H1 (cell line): ENCODE results near the gene SEL1L. TPM values are rescaled to one million over a fixed set of nuclear protein-coding genes. Genes with fewer than 3 reads are reported as not detected.

Source experiments
- CTCF ChIA-PET: fragments of 300-600 bp; sonication (Branson Sonifier 250); formaldehyde crosslinking; loops from one replicate; lab custom pipeline; 2021; ENCODE audit not compliant: partially characterized antibody; lab: Charles Lee
- POLR2A ChIA-PET: fragments of 300-600 bp; sonication (Branson Sonifier 250); formaldehyde crosslinking; loops from one replicate; lab custom pipeline; 2021; ENCODE audit warnings: inconsistent platforms; ENCODE audit not compliant: partially characterized antibody; lab: Charles Lee
- DNase-seq, 2 experiments: peaks; one replicate each; pipeline versions ENCODE4 v3.0.0 to v3.0.0-alpha.2; 2010 to 2022; ENCODE audit warnings: low spot score in 2 of 2, low read depth in 1 of 2, mixed read lengths in 1 of 2
- FAIRE-seq: peaks from 2 replicates; lab custom pipeline; 2011; peaks lifted over from hg19 to GRCh38; lab: Jason Lieb, UNC
- H2AFZ ChIP-seq: 2 replicates; pipeline ENCODE4 v1.8.1; 2012; ENCODE audit warnings: low read length, inconsistent platforms
- H2AK5ac ChIP-seq: 2 replicates; pipeline ENCODE4 v1.6.1; 2013; ENCODE audit warnings: low read depth, low read length
- H2BK120ac ChIP-seq: replicated peaks from 2 replicates; pipeline ENCODE3; 2013; ENCODE audit warnings: low read depth, low read length, inconsistent platforms
- H2BK12ac ChIP-seq: 2 replicates; pipeline ENCODE4 v1.6.1; 2013; ENCODE audit warnings: low read depth, low read length
- H2BK15ac ChIP-seq: 2 replicates; pipeline ENCODE4 v1.6.1; 2013; ENCODE audit warnings: low read length
- H2BK20ac ChIP-seq: 2 replicates; pipeline ENCODE4 v1.6.1; 2013; ENCODE audit warnings: low read length
- H2BK5ac ChIP-seq: 2 replicates; pipeline ENCODE4 v1.6.1; 2013; ENCODE audit warnings: low read depth, low read length
- H3K14ac ChIP-seq: 2 replicates; pipeline ENCODE4 v1.6.1; 2013; ENCODE audit warnings: inconsistent platforms; ENCODE audit not compliant: insufficient read length
- H3K18ac ChIP-seq: 2 replicates; pipeline ENCODE4 v1.6.1; 2013; ENCODE audit warnings: low read length; ENCODE audit errors: extremely low read depth
- H3K23ac ChIP-seq: 2 replicates; pipeline ENCODE4 v1.6.1; 2013; ENCODE audit warnings: inconsistent platforms; ENCODE audit not compliant: insufficient read length
- H3K23me2 ChIP-seq: 2 replicates; pipeline ENCODE4 v1.6.1; 2013; ENCODE audit warnings: low read depth, low read length
- H3K27ac ChIP-seq: 2 replicates; pipeline ENCODE4 v1.6.1; 2011; ENCODE audit warnings: low read depth, low read length, inconsistent platforms
- H3K27me3 ChIP-seq, 4 experiments: replicated peaks in 1 of 4; 1 replicate in 1 of 4; 2 replicates in 3 of 4; pipeline versions ENCODE4 v1.6.1 to v1.8.1; 2011 to 2013; ENCODE audit warnings: low read length in 3 of 4, mild to moderate bottlenecking in 3 of 4, inconsistent platforms in 2 of 4, mixed read lengths in 2 of 4, moderate library complexity in 1 of 4; ENCODE audit not compliant: control insufficient read depth in 3 of 4, insufficient read depth in 3 of 4; ENCODE audit errors: extremely low read depth in 1 of 4
- H3K36me3 ChIP-seq, 4 experiments: 2 replicates each; pipeline versions ENCODE4 v1.6.1 to v1.8.1; 2011 to 2013; ENCODE audit warnings: mild to moderate bottlenecking in 4 of 4, low read length in 3 of 4, moderate library complexity in 2 of 4, control low read depth in 1 of 4, inconsistent platforms in 1 of 4; ENCODE audit not compliant: insufficient read depth in 4 of 4, control insufficient read depth in 2 of 4
- H3K4ac ChIP-seq: replicated peaks from 2 replicates; pipeline ENCODE3; 2013; ENCODE audit warnings: low read length, low read depth, mixed read lengths, inconsistent platforms; ENCODE audit not compliant: insufficient read length
- H3K4me1 ChIP-seq, 4 experiments: replicated peaks in 1 of 4; 1 replicate in 1 of 4; 2 replicates in 3 of 4; pipeline versions ENCODE4 v1.6.1 to v1.8.1; 2011 to 2013; ENCODE audit warnings: low read length in 3 of 4, inconsistent platforms in 2 of 4, mixed read lengths in 1 of 4; ENCODE audit not compliant: insufficient read depth in 4 of 4, control insufficient read depth in 3 of 4
- H3K4me2 ChIP-seq, 2 experiments: 2 replicates each; pipeline versions ENCODE4 v1.6.1 to v1.8.1; 2011 to 2013; ENCODE audit warnings: low read depth in 2 of 2, low read length in 2 of 2, control low read depth in 1 of 2, inconsistent platforms in 1 of 2, mild to moderate bottlenecking in 1 of 2; ENCODE audit not compliant: insufficient read depth in 1 of 2
- H3K4me3 ChIP-seq, 4 experiments: fragments of 200-600, 300-600 bp in 1 of 4; sonication (generic), shearing (Covaris generic), sonication (Bioruptor Twin) in 1 of 4; 2 replicates each; pipeline versions ENCODE4 v1.5.1 to v1.8.1; 2011 to 2016; ENCODE audit warnings: low read length in 4 of 4, low read depth in 3 of 4, control low read depth in 2 of 4, inconsistent platforms in 2 of 4, mild to moderate bottlenecking in 2 of 4, mixed read lengths in 1 of 4, moderate library complexity in 1 of 4; ENCODE audit not compliant: insufficient read depth in 2 of 4; ENCODE audit errors: extremely low read depth in 1 of 4
- H3K56ac ChIP-seq: replicated peaks from 2 replicates; pipeline ENCODE3; 2013; ENCODE audit warnings: low read depth, mild to moderate bottlenecking, mixed read lengths, low read length, inconsistent platforms; ENCODE audit not compliant: insufficient read length
- H3K79me1 ChIP-seq: 2 replicates; pipeline ENCODE4 v1.6.1; 2013; ENCODE audit warnings: low read depth, low read length, control low read depth
- H3K79me2 ChIP-seq, 2 experiments: 2 replicates each; pipeline versions ENCODE4 v1.6.1 to v1.8.1; 2012 to 2013; ENCODE audit warnings: low read length in 2 of 2, mild to moderate bottlenecking in 2 of 2, inconsistent platforms in 1 of 2; ENCODE audit not compliant: insufficient read depth in 2 of 2, control insufficient read depth in 1 of 2
- H3K9ac ChIP-seq, 4 experiments: replicated peaks in 1 of 4; 1 replicate in 1 of 4; 2 replicates in 3 of 4; pipeline versions ENCODE4 v1.6.1 to v1.8.1; 2011 to 2013; ENCODE audit warnings: low read depth in 3 of 4, low read length in 3 of 4, control low read depth in 2 of 4, mild to moderate bottlenecking in 2 of 4, moderate library complexity in 2 of 4, inconsistent platforms in 1 of 4; ENCODE audit errors: extremely low read depth in 1 of 4
- H3K9me3 ChIP-seq, 2 experiments: 2 replicates each; pipeline versions ENCODE4 v1.6.1 to v1.8.1; 2012 to 2013; ENCODE audit warnings: mild to moderate bottlenecking in 2 of 2, moderate library complexity in 2 of 2, control low read depth in 1 of 2, inconsistent platforms in 1 of 2, low read depth in 1 of 2, low read length in 1 of 2, mixed read lengths in 1 of 2; ENCODE audit not compliant: insufficient read depth in 2 of 2
- H4K20me1 ChIP-seq, 2 experiments: replicated peaks in 1 of 2; 2 replicates each; pipeline versions ENCODE3 to v1.8.1; 2011 to 2013; ENCODE audit warnings: inconsistent platforms in 2 of 2, low read length in 2 of 2, mild to moderate bottlenecking in 1 of 2; ENCODE audit not compliant: insufficient read depth in 2 of 2, control insufficient read depth in 1 of 2
- H4K5ac ChIP-seq: 2 replicates; pipeline ENCODE4 v1.6.1; 2013; ENCODE audit warnings: low read length, low read depth, mixed read lengths, inconsistent platforms; ENCODE audit not compliant: insufficient read length
- H4K8ac ChIP-seq: 2 replicates; pipeline ENCODE4 v1.8.0; 2013; ENCODE audit warnings: mild to moderate bottlenecking, moderate library complexity, low read length, inconsistent platforms; ENCODE audit not compliant: insufficient read depth; ENCODE audit errors: extremely low read depth
- H4K91ac ChIP-seq: replicated peaks from 2 replicates; pipeline ENCODE3; 2013; ENCODE audit warnings: low read length, mixed read lengths, inconsistent platforms; ENCODE audit not compliant: insufficient read length
- BACH1 ChIP-seq: IDR thresholded peaks from 2 replicates; pipeline ENCODE4 v1.6.1; 2012; ENCODE audit warnings: low read length, improper control_type of control experiment
- BRCA1 ChIP-seq: IDR thresholded peaks from 2 replicates; pipeline ENCODE4 v1.6.1; 2012; ENCODE audit warnings: low read depth, low read length, improper control_type of control experiment
- CBX8 ChIP-seq: fragments of 300-800, 300-1000 bp; sonication (generic); IDR thresholded peaks from 2 replicates; pipeline ENCODE4 v1.7.1; 2016; ENCODE audit warnings: low read depth, low read length, borderline replicate concordance
- CTBP2 ChIP-seq: IDR thresholded peaks from 2 replicates; pipeline ENCODE4 v1.7.0; 2011; ENCODE audit warnings: borderline replicate concordance, mild to moderate bottlenecking, moderate library complexity, mixed read lengths, low read length; ENCODE audit not compliant: insufficient read depth, insufficient read length
- EZH2 ChIP-seq: fragments of 200-600 bp; sonication (generic); IDR thresholded peaks from 2 replicates; pipeline ENCODE4 v1.7.1; 2012; ENCODE audit warnings: low read depth, mild to moderate bottlenecking, moderate library complexity, low read length, inconsistent platforms; ENCODE audit not compliant: severe bottlenecking
- FOSL1 ChIP-seq: IDR thresholded peaks from 2 replicates; pipeline ENCODE4 v1.6.1; 2011; ENCODE audit warnings: mild to moderate bottlenecking, low read depth, low read length, moderate library complexity; ENCODE audit not compliant: insufficient read depth
- KDM1A ChIP-seq: fragments of 200-600, 300-600 bp; sonication (generic); IDR thresholded peaks from 2 replicates; pipeline ENCODE4 v1.7.1; 2016; ENCODE audit warnings: mild to moderate bottlenecking, low read length, borderline replicate concordance
- MAFK ChIP-seq: IDR thresholded peaks from 2 replicates; pipeline ENCODE4 v1.6.1; 2012; ENCODE audit warnings: low read depth, mild to moderate bottlenecking, improper control_type of control experiment, low read length
- RXRA ChIP-seq: IDR thresholded peaks from 2 replicates; pipeline ENCODE4 v1.6.1; 2011; ENCODE audit warnings: low read depth, mild to moderate bottlenecking, low read length, moderate library complexity; ENCODE audit not compliant: insufficient read depth
- SIRT6 ChIP-seq: IDR thresholded peaks from one replicate; pipeline ENCODE4 v1.7.1; 2012; ENCODE audit warnings: low read length, inconsistent platforms
- SRF ChIP-seq: IDR thresholded peaks from 2 replicates; pipeline ENCODE4 v1.6.1; 2011; ENCODE audit warnings: mild to moderate bottlenecking, low read depth, low read length, moderate library complexity
- YY1 ChIP-seq: IDR thresholded peaks from 2 replicates; pipeline ENCODE4 v1.6.1; 2011; ENCODE audit warnings: low read depth, mild to moderate bottlenecking, low read length
- WGBS, 2 experiments: shearing (Covaris generic) in 1 of 2; methylation state at CpG; one replicate each; pipeline versions ENCODE4 v1.1.6 to v1.1.7; 2013 to 2015; ENCODE audit warnings: low lambda C conversion rate in 2 of 2, mixed read lengths in 2 of 2, inconsistent platforms in 1 of 2, low coverage in 1 of 2, missing lambda C conversion rate in 1 of 2; ENCODE audit not compliant: insufficient replicate concordance in 2 of 2, insufficient coverage in 1 of 2, insufficient read length in 1 of 2; ENCODE audit errors: extremely low coverage in 1 of 2, missing lambda C conversion rate in 1 of 2; 5-methylcytosine and 5-hydroxymethylcytosine counted together
- polyA plus RNA-seq, 7 experiments: library from polyadenylated mRNA; depleted of rRNA in 3 of 7; stranded (reverse) in 5 of 7; unstranded in 2 of 7; fragments of >200 nt in 5 of 7; fragments of 200-250 nt in 2 of 7; gene quantifications; 1 replicate in 5 of 7; 2 replicates in 1 of 7; 4 replicates in 1 of 7; pipeline versions ENCODE4 v1.2.1 to v1.2.3, GENCODE V29; 2011 to 2013; ENCODE audit warnings: missing spikeins in 2 of 7, mixed read lengths in 2 of 7
- total RNA-seq: library from RNA; stranded (reverse); fragmentation: NEBNext Ultra II Directional; extraction: Animal tissue kit (Norgen Biotek cat#: 25700); gene quantifications from 2 replicates; pipeline ENCODE4 v1.2.1, GENCODE V29; 2021
- TF ChIP-seq, protein P1 (sequence below): IDR thresholded peaks from 2 replicates; pipeline ENCODE4 v1.6.1; 2012; ENCODE audit warnings: low read length, inconsistent platforms

The SEL1L gene
- total and polyA plus RNA-seq, 2 of the 8 experiments (the other 6 are each of a cell fraction or from before 2014, with no cell fraction given) = 4.3 to 34.9 TPM

DNA sequence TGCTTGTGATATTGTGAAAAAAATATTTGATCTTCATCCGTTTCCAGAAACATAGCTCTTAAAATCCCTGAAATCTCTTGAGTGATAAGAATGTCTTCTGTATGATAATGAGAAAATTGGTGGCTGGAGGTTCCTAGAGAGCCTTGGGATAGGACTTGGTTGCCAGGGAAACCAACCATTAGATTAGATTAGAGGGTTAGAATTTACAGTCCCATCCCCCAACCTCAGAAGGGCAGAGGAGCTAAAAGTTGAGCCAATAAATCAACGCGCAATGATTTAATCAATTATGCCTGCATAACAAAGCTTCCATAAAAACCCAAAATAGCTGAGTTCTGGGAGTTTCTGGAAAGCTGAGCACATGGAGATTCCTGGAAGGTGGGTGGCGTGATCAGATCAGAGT is 10.6 kb downstream of the SEL1L start:
- H3K79me2 ChIP-seq = no peaks in the 10 kb centered on the region
- H3K4me2 ChIP-seq = no peak overlapping the region
- no peak overlapping the region for H2BK15ac ChIP-seq
- 92% methylated on average over 4 of the region's 4 CpGs; no CpG with 5 or more reads in 1 of the 2 experiments for WGBS, 2 experiments
- H3K9ac ChIP-seq = no peak overlapping the region
- H2BK20ac ChIP-seq = no peak overlapping the region
- CTCF ChIA-PET = interaction anchor here (1.2 kb wide), 1 partner anchor 13 kb away, joined by 5 read pairs; no protein-coding TSS in a partner anchor
- no peak overlapping the region for H2AK5ac ChIP-seq
- no peaks in the 10 kb centered on the region for H3K23me2 ChIP-seq
- FAIRE-seq (no peak), DNase-seq (no peak)
- H3K9me3 ChIP-seq = no peaks in the 10 kb centered on the region
- H4K8ac ChIP-seq = no peak overlapping the region
- H4K91ac ChIP-seq = no peak overlapping the region
- no peak overlapping the region for H2BK12ac ChIP-seq
- no peak overlapping the region for H4K5ac ChIP-seq
- no peak overlapping the region for H2AFZ ChIP-seq
- H3K14ac ChIP-seq = no peak overlapping the region
- H3K23ac ChIP-seq = no peak overlapping the region
- H3K36me3 ChIP-seq = peaks cover 0 to 6% (median 1%) of the 10 kb centered on the region in 4 experiments; a peak in 4 of 8 replicates
- H4K20me1 ChIP-seq = no peaks in the 10 kb centered on the region
- H3K4me3 ChIP-seq = no peak overlapping the region
- H3K56ac ChIP-seq = no peak overlapping the region
- H3K4ac ChIP-seq = no peak overlapping the region
- H3K27ac ChIP-seq = no peak overlapping the region
- H2BK5ac ChIP-seq = no peak overlapping the region
- H2BK120ac ChIP-seq = no peak overlapping the region
- no peaks in the 10 kb centered on the region for H3K27me3 ChIP-seq
- no peaks in the 10 kb centered on the region for H3K4me1 ChIP-seq
- POLR2A ChIA-PET = interaction anchor here (0.9 to 1.2 kb wide), 2 partner anchors 8 to 10 kb away, joined by 3 read pairs; no protein-coding TSS in a partner anchor
- no peak overlapping the region for H3K18ac ChIP-seq
- H3K79me1 ChIP-seq = no peaks in the 10 kb centered on the region; the same call in 1 of the 2 replicates
- TF ChIP-seq SIRT6 = no peak
- no peak for TF ChIP-seq BACH1
- TF ChIP-seq EZH2 = no peak
- TF ChIP-seq BRCA1 = no peak
- TF ChIP-seq FOSL1 = no peak
- TF ChIP-seq, protein P1, sequence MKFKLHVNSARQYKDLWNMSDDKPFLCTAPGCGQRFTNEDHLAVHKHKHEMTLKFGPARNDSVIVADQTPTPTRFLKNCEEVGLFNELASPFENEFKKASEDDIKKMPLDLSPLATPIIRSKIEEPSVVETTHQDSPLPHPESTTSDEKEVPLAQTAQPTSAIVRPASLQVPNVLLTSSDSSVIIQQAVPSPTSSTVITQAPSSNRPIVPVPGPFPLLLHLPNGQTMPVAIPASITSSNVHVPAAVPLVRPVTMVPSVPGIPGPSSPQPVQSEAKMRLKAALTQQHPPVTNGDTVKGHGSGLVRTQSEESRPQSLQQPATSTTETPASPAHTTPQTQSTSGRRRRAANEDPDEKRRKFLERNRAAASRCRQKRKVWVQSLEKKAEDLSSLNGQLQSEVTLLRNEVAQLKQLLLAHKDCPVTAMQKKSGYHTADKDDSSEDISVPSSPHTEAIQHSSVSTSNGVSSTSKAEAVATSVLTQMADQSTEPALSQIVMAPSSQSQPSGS = no peak
- TF ChIP-seq CBX8 = no peak
- no peak for TF ChIP-seq YY1
- TF ChIP-seq CTBP2 = no peak
- TF ChIP-seq MAFK = no peak
- TF ChIP-seq RXRA = no peak
- TF ChIP-seq SRF = no peak
- TF ChIP-seq KDM1A = no peak
